Uterus (tissue), 4 donors: Measurements from ENCODE around the gene RBBP8NL. TPM values are rescaled to one million over a fixed set of nuclear protein-coding genes. Genes with fewer than 3 reads are reported as not detected.

Experiments
- DNase-seq, 2 donors: peaks; one replicate each; pipeline ENCODE4 v3.0.0-alpha.2; 2019 to 2020
- H3K27ac ChIP-seq, 2 donors: fragments of 200-600 bp; sonication (generic); 1 replicate in 1 of 2; 2 replicates in 1 of 2; pipeline ENCODE4 v1.5.1; 2016 to 2018
- H3K27me3 ChIP-seq, 2 donors: fragments of 200-600 bp; sonication (generic); one replicate each; pipeline ENCODE4 v1.5.1; 2018 to 2019; ENCODE audit warnings: control low read depth in 1 of 2
- H3K36me3 ChIP-seq, 2 donors: fragments of 200-600 bp; sonication (generic); one replicate each; pipeline ENCODE4 v1.5.1; 2019; ENCODE audit warnings: control low read depth in 1 of 2
- H3K4me1 ChIP-seq, 2 donors: fragments of 200-600 bp; sonication (generic); one replicate each; pipeline ENCODE4 v1.5.1; 2018 to 2019; ENCODE audit warnings: control low read depth in 1 of 2
- H3K4me3 ChIP-seq, 2 donors: fragments of 200-600 bp; sonication (generic); 1 replicate in 1 of 2; 2 replicates in 1 of 2; pipeline ENCODE4 v1.5.1; 2018 to 2019; ENCODE audit warnings: mild to moderate bottlenecking in 1 of 2
- H3K9me3 ChIP-seq, 2 donors: fragments of 200-600 bp; sonication (generic); one replicate each; pipeline ENCODE4 v1.5.1; 2019; ENCODE audit warnings: control low read depth in 1 of 2
- CTCF ChIP-seq, 4 experiments: fragments of 200-600 bp in 2 of 4; fragments of 450-650 bp in 2 of 4; sonication (generic) in 2 of 4; IDR thresholded peaks; one replicate each; pipeline ENCODE4 v1.5.1; 2016 to 2019; ENCODE audit warnings: antibody characterized with exemption in 4 of 4, mild to moderate bottlenecking in 2 of 4, moderate library complexity in 1 of 4
- POLR2A ChIP-seq, 2 donors: fragments of 450-650 bp; IDR thresholded peaks; one replicate each; pipeline ENCODE4 v1.6.1; 2016; ENCODE audit warnings: antibody characterized with exemption in 2 of 2, mild to moderate bottlenecking in 1 of 2, moderate library complexity in 1 of 2
- intact Hi-C: fragments of 100-400 bp; cut with DNase I; formaldehyde crosslinking; loops from one replicate; pipeline ENCODE4 v1.15.1; 2023; ENCODE audit warnings: low total_unique reads
- total RNA-seq, 4 donors: library from RNA; depleted of rRNA in 3 of 4; stranded (reverse); fragments of >200 nt in 3 of 4; gene quantifications; one replicate each; pipeline versions ENCODE4 v1.1.0 to v1.2.4, GENCODE V29; 2014 to 2023
- donor health status: DM: yes; HTN: yes; CAD: no.

RBBP8NL gene
- total RNA-seq, 4 donors from 2014 or later: 0.35 TPM; not detected in 3

- H3K4me3 ChIP-seq: no peak overlapping the region
- no peak for DNase-seq
- TF ChIP-seq CTCF (IDR thresholded peaks at IDR 0.05) (no peak), POLR2A (IDR thresholded peaks at IDR 0.05) (no peak)
- H3K9me3 ChIP-seq: no peaks in the 10 kb centered on the region
- intact Hi-C loops: no loop called here
- no peaks in the 10 kb centered on the region for H3K36me3 ChIP-seq
- H3K27ac ChIP-seq: no peak overlapping the region
- H3K27me3 ChIP-seq: no peaks in the 10 kb centered on the region
- H3K4me1 ChIP-seq: no peaks in the 10 kb centered on the region
Observed at GRCh38 chr20:62398120-62398821, 29.1 kb downstream of the RBBP8NL start.

GRCh38 chr20:62396367-62397239 is 30.7 kb downstream of the RBBP8NL start:
- Histone ChIP-seq H3K27ac (no peak overlapping the region), H3K4me1 (no peaks in the 10 kb centered on the region), H3K9me3 (no peaks in the 10 kb centered on the region), H3K27me3 (no peaks in the 10 kb centered on the region), H3K36me3 (no peaks in the 10 kb centered on the region), H3K4me3 (no peak overlapping the region)
- intact Hi-C loops: no loop called here
- DNase-seq: no peak
- TF ChIP-seq POLR2A (IDR thresholded peaks at IDR 0.05) (no peak), CTCF (IDR thresholded peaks at IDR 0.05) (no peak)

- H3K4me1 ChIP-seq: no peaks in the 10 kb centered on the region
- no peak for DNase-seq
- TF ChIP-seq POLR2A (IDR thresholded peaks at IDR 0.05): no peak
- no peak for TF ChIP-seq CTCF (IDR thresholded peaks at IDR 0.05)
- no peak overlapping the region for H3K27ac ChIP-seq
- no peaks in the 10 kb centered on the region for H3K9me3 ChIP-seq
- intact Hi-C loops: no loop called here
- H3K4me3 ChIP-seq: no peak overlapping the region
- H3K36me3 ChIP-seq: no peaks in the 10 kb centered on the region
- no peaks in the 10 kb centered on the region for H3K27me3 ChIP-seq
Observed at GRCh38 chr20:62395311-62396242, 31.8 kb downstream of the RBBP8NL start.

GRCh38 chr20:62394248-62395245 is 32.8 kb downstream of the RBBP8NL start:
- no peaks in the 10 kb centered on the region for H3K4me1 ChIP-seq
- intact Hi-C loops: no loop called here
- no peak for DNase-seq
- H3K36me3 ChIP-seq: no peaks in the 10 kb centered on the region
- no peak overlapping the region for H3K27ac ChIP-seq
- no peaks in the 10 kb centered on the region for H3K9me3 ChIP-seq
- TF ChIP-seq POLR2A (IDR thresholded peaks at IDR 0.05) (no peak), CTCF (IDR thresholded peaks at IDR 0.05) (no peak)
- H3K4me3 ChIP-seq: no peak overlapping the region
- no peaks in the 10 kb centered on the region for H3K27me3 ChIP-seq
